Midbrain (tissue), 1 donor: Measurements from ENCODE around the gene APOL4.
"Not testable (repeated sequence)": the region's sequence is repeated elsewhere in the genome, so short reads cannot be mapped to it uniquely, and the experiment has no call there.

Experiments used
- DNase-seq: peaks from one replicate; lab custom pipeline; 2025; lab: John Stamatoyannopoulos, UW

The APOL4 gene

DNA sequence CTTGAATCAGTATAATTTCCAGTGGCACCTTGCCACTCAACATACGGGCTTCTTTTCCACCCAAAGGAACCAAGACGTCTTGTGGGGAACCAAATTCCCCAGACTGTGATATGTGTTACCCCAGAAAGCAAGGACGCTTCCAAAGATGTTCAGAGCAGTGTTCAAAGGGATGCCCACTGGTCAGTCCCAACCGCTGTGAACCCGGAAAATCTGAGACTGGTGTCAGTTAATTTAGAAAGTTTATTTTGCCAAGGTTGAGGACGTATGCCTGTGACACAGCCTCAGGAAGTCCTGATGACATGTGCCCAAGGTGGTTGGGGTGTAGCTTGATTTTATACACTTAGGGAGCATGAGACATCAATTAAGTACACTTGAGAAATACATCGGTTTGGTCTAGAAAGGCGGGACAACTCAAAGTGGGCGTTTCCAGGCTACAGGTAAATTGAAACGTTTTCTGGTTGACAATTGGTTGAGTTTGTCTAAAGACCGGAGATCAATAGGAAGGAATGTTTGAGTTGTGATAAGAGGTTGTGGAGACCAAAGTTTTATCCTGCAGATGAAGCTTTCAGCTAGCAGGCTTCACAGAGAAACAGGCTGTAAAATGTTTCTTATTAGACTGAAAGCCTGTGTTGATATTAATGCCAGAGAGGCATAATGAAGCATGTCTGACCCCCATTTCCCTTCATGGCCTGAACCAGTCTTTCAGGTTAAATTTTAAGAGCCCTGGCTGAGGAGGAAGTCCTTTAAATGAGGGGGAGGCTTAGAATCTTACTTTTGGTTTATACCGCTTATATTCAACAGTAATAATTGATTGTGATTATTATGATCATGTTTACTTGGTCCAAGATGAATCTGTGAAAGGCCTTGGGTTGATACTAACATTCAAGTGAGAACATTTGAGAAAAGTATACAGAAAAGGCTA is 47.8 kb downstream of the APOL4 start:
- DNase-seq: no peak

GRCh38 chr22:36152821-36153220 is 48.8 kb downstream of the APOL4 start:
- not testable (repeated sequence) for DNase-seq

- no peak for DNase-seq
Measured at GRCh38 chr22:36152088-36152487, 49.5 kb downstream of the APOL4 start.

DNA sequence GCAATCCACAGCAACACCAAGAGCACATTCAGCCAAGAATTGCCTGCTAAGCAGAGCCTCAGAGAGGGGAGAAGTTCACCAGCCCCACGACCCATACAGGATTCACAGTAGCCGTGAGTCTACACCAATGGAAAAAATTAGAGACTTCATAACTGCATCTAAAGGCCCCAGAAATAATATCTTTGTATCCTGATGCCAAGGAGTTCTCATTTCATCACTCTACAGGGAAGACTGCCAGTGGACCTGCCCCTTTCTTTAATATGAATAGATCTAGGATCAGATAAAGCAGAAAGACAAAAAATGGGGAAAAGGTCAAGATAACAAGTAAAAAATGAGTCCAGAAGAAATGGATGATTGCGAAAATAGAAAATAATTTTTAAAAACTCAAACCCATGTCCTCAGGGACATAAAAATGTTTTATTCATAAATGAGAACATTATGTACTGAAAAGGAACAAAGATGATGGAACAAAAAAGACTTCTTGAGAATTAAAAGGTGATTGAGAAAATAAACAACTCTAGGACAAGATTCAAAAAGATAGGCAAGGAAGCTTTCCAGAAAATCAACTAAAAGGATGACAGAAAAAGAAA is 50.5 kb downstream of the APOL4 start:
- no peak for DNase-seq

GRCh38 chr22:36149441-36149840 is 52.2 kb downstream of the APOL4 start:
- no peak for DNase-seq

DNA sequence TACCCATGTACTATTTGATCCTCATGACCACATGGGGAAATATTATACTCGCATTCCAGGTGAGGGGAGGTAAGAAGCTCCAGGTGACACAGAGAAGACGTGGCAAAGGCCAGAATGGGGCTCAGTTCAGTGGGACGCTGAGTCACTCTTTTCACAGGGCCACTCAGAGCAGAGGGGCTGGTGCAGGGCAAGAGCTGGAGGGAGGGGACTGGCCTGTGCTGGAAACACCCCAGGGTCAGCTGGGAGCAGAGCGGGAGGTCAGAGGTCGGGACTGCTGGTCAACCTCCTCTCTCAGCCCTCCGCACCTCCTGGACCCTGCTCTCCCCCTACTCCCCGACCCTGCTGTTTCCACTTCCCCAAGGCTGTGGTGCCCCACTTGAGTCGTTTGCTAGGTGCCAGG is 53.2 kb downstream of the APOL4 start:
- no peak for DNase-seq

GRCh38 chr22:36147196-36147791 is 54.3 kb downstream of the APOL4 start:
- DNase-seq: no peak

DNA sequence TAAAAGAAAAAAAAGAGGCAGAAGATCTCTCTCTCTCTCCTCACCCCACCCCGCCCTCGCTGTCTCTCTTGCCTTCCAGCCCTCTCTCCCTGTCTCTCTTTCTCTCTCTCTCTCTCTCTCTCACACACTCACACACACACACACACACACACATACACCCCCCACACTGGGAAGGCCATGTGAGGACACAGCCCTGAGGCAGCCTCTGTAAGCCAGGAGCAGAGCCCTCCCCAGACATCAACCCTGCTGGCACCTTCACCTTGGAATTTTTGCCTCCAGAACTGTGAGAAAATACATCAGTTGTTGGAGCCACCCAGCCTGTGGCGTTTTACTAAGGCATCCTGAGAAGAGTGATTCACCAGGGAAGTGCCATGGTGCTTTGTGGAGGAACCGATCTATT is 55.7 kb downstream of the APOL4 start:
- DNase-seq: no peak

DNA sequence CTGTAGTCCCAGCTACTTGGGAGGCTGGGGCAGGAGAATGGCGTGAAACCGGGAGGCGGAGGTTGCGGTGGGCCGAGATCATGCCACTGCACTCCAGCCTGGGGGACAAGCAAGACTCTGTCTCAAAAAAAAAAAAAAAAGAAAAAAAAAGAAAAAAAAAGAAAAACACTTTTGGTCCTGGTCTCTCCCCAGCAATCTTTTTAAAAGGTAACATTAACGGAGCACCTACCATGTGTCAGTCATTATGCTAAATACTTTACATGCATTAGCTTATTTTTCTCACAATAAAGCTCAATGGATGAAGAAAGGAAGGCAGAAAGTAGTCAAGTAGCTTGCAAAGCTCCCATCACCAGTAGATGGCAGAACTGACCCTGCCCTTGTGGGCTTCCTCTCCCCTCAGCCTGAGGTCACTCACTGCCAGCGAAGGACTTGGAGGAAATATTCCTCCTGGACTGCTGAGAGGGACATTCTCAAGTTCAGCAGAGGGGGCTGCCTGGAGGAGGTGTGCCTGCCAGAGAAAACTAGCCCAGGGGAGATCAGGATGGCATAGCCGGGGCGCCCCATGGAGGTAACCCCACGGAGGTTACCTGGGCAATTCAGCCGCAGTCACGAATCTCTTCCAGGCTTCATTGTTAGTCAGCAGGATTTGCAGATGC is 56.6 kb downstream of the APOL4 start:
- peak; percentile 83 for DNase-seq

- no peak for DNase-seq
Measured at GRCh38 chr22:36143956-36144355, 57.7 kb downstream of the APOL4 start.

- DNase-seq: no peak
Measured at GRCh38 chr22:36143066-36143815, 58.4 kb downstream of the APOL4 start.

- no peak for DNase-seq
Measured at GRCh38 chr22:36141481-36141880, 60.1 kb downstream of the APOL4 start.
